Stimulated activated CD8-positive, alpha-beta memory T cell treated with anti-CD3 and anti-CD28 coated beads, Interleukin-15, amount 100 ng/mL, for 48 hours (primary cell): ENCODE measurements around the gene REXO4.

Experiments used
- DNase-seq, 2 donors: peaks; one replicate each; pipeline ENCODE4 v3.0.0-alpha.2; 2020; ENCODE audit warnings: low read depth in 2 of 2

Gene REXO4

GRCh38 chr9:133369422-133369821 lies 48.4 kb downstream of the REXO4 start:
- DNase-seq, result no peak

GRCh38 chr9:133368249-133368881 lies 49.4 kb downstream of the REXO4 start:
- DNase-seq, result no peak

GRCh38 chr9:133367778-133368177 lies 50.0 kb downstream of the REXO4 start:
- DNase-seq, result no peak

- DNase-seq, result no peak
Observed at GRCh38 chr9:133367221-133367620, 50.6 kb downstream of the REXO4 start.

GRCh38 chr9:133366435-133366834 lies 51.4 kb downstream of the REXO4 start:
- DNase-seq, result no peak

- no peak for DNase-seq
Observed at GRCh38 chr9:133362359-133363044, 55.3 kb downstream of the REXO4 start.

GRCh38 chr9:133361507-133362092 lies 56.2 kb downstream of the REXO4 start:
- DNase-seq, result no peak

- DNase-seq, result no peak
Observed at GRCh38 chr9:133360400-133361393, 57.1 kb downstream of the REXO4 start.

- no peak for DNase-seq
Observed at GRCh38 chr9:133359399-133360175, 58.2 kb downstream of the REXO4 start.

GRCh38 chr9:133357656-133358055 lies 60.2 kb downstream of the REXO4 start:
- no peak for DNase-seq

GRCh38 chr9:133356391-133357091 lies 61.3 kb downstream of the REXO4 start, which contains the start of the genes SURF1 and SURF2:
Gene SURF1, minus strand, starts transcription at chr9:133356487. Its CDS starts 34 bp downstream, at chr9:133356453.
Gene SURF2, plus strand, starts transcription at chr9:133356550. Its CDS starts 43 bp downstream, at chr9:133356593.
- DNase-seq, result peak; percentile 88 to 90
